ENCODE data around the gene MUC6.

MUC6 gene

DNA sequence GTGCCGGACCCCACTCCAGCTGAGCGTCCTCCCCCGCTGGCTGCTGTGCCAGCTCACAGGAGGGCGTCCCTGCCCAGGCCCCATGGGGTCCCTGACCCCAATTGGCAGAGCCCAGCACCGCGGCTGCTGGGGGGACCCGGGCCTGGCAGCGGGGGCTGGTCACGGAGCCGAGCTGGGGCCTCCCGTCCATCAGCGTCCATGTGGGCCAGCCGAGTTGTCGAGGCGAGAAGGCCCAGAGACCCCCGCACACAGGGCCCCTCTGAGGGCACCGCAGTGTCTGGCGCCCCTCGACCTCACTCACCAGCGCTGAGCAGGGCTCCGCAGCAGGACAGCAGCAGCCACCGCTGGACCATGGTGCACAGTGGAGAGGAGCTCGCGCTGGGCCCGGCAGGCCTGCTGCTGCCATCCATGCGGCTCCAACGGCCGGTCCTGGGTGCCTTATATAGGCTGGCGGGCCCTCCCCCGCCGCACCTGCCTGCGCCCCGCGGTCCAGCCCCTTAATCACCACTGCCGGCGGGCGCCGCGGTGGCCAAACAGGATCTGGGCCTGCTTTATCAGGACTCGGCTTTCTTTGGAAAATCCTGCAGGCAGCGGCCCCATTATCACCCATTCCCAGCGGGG lies at the start of gene MUC6:
MUC6 (minus strand) TSS at position 416 of the 621 bp plus-strand sequence; CDS start at position 353, 63 bp downstream.
- no peak for DNase-seq (ENCODE audit: low read depth)

DNA sequence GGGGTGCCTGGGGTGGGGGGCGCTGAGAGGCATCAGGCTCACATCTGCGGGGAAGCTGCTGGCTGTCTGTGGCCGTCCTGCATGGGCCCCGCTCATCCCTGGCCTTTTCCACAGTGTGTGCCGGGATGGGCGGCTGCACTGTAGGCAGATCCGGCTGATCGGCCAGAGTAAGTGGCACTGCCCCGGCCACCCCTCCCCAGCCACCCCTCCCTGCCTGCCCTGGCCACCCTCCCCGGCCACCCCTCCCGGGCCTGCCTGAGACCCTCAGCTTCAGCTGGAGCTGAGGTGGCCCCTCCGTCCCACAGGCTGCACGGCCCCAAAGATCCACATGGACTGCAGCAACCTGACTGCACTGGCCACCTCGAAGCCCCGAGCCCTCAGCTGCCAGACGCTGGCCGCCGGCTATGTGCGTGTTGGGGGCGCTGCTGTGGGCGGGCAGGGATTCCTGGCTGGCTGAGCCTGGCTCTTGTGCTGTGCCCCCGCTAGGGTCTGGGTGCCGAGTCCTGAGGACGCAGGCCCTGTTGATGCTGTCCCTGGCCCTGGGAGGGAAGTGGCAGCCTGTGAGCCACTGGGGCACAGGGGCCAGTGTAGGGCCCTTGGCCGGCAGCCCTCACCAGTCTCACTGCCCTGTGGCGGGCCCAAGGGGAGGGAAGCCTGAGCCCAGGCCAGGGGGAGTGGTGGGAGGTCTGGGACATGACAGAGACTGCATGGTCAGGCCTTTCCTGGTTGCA lies 49.1 kb upstream of the MUC6 start:
- DNase-seq (ENCODE audit: low read depth): no peak

DNA sequence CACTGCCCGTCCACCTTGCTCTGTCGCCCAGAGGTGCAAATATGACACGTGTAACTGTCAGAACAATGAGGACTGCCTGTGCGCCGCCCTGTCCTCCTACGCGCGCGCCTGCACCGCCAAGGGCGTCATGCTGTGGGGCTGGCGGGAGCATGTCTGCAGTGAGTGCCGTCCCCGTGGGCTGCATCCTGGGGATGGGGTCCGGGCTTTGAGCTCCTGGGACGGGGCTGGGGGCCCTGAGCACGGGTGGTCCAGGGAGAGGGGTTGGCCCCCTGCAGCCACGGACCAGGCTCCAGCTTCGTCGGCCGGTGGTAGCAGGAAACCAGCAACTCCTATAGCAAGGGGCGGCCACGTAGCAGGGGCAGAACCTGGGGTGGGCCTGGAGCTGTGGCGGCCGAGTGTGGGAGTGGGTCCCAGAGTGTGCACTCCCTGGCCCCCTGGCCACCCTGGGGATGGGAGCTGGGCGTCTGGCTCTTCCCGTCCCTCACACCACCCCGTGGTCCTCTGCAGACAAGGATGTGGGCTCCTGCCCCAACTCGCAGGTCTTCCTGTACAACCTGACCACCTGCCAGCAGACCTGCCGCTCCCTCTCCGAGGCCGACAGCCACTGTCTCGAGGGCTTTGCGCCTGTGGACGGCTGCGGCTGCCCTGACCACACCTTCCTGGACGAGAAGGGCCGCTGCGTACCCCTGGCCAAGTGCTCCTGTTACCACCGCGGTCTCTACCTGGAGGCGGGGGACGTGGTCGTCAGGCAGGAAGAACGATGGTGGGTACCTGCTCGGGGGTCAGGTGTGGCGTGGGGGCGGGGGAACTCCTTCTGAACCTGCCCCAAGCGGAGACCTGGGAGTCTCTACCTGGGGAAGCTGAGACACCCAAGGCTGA lies 48.3 kb upstream of the MUC6 start:
- DNase-seq (ENCODE audit: low read depth): no peak

- no peak for DNase-seq (ENCODE audit: low read depth)
Observed at GRCh38 chr11:1083621-1084551, 47.4 kb upstream of the MUC6 start.

DNA sequence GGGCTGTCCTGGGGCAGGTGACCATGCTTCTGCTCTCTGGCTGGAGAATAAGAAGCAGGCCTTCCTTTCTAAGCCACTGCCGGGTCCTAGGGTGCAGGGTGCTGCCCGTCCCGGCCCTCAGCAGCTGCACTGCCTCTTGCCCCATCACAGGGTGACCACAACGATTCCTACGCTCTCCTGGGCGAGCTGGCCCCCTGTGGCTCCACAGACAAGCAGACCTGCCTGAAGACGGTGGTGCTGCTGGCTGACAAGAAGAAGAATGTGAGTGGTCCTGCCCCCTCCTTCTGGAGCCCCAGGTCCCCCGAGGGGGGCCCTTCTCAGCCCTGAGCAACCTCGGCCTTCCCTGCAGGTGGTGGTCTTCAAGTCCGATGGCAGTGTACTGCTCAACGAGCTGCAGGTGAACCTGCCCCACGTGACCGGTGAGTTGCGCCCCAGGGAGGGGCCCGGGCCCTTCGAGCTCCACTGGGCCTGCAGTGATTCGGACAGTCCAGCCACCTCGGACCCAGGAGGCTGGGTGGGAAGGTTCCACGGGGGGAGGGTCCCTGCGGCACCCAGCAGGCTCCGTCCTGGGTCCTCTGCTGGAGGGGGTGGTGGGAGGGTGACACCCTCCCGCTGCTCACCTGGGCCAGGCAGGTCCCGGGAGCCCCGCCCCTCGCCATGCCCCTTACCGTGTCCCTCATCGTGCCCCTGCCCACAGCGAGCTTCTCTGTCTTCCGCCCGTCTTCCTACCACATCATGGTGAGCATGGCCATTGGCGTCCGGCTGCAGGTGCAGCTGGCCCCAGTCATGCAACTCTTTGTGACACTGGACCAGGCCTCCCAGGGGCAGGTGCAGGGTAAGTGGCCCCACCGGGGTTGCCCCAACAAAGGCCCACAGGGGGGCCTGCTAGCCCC lies 46.5 kb upstream of the MUC6 start:
- DNase-seq (ENCODE audit: low read depth): no peak

- no peak for DNase-seq (ENCODE audit: low read depth)
Observed at GRCh38 chr11:1082346-1082727, 45.8 kb upstream of the MUC6 start.

- no peak for DNase-seq (ENCODE audit: low read depth)
Observed at GRCh38 chr11:1081601-1082311, 45.2 kb upstream of the MUC6 start.

DNA sequence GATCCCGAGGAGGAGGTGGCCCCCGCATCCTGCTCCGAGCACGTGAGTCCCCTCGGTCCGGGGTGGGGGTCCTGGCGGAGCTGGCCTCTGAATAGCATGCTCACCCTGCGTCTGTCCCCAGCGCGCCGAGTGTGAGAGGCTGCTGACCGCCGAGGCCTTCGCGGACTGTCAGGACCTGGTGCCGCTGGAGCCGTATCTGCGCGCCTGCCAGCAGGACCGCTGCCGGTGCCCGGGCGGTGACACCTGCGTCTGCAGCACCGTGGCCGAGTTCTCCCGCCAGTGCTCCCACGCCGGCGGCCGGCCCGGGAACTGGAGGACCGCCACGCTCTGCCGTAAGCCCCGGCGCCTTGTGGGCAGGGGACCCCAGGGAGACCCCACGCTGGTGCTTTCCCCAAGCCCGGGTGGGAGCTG lies 41.7 kb upstream of the MUC6 start:
- DNase-seq (ENCODE audit: low read depth): no peak

DNA sequence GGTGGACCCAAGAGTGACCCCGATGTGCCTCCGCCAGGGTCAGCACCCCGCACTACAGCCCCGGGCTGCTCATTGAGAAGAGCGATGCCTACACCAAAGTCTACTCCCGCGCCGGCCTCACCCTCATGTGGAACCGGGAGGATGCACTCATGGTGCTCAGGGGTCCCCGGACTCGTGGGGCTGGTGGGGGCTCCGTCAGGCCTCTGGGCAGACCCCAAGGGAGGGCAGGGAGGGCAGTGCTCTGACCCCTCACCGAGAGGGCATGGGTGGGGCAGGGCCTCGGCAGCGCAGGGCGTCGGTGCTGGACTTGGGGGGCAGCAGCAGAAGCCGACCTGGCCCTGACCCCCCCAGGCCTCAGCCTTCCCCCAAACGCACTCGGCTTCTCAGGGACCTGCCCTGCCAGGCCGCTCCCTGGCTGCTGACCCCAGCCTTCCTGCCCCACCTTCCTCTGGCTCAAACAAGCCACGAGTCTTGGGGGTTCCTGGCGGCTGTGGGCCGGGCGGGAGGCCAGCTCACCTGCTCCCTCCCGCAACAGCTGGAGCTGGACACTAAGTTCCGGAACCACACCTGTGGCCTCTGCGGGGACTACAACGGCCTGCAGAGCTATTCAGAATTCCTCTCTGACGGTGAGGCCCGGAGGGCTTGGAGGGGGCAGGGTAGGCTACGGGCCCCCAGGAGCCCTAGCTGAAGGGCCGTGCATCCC lies 41.0 kb upstream of the MUC6 start:
- no peak for DNase-seq (ENCODE audit: low read depth)

DNA sequence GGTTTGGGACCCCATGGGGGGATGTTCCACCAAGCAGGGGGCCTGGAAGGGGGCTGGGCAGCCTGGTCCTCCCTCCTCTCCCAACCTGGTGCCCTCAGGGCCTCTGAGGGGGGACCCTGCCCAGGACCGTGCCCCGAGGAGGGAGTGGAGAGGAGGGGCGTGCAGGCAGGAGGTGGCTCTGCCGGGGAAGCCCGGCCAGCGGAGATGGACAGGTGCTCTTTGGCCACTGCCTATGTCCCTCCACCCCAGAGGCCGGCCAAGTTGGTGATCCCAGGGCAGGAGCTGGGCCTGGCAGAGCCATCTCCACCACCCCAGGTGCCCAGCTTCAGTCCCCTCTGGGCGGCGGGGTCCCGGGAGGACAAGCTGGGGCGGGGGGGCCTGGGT lies 40.5 kb upstream of the MUC6 start:
- DNase-seq (ENCODE audit: low read depth): no peak

GRCh38 chr11:1076061-1076665 lies 39.6 kb upstream of the MUC6 start:
- no peak for DNase-seq (ENCODE audit: low read depth)

GRCh38 chr11:1075341-1075911 lies 38.9 kb upstream of the MUC6 start:
- no peak for DNase-seq (ENCODE audit: low read depth)

DNA sequence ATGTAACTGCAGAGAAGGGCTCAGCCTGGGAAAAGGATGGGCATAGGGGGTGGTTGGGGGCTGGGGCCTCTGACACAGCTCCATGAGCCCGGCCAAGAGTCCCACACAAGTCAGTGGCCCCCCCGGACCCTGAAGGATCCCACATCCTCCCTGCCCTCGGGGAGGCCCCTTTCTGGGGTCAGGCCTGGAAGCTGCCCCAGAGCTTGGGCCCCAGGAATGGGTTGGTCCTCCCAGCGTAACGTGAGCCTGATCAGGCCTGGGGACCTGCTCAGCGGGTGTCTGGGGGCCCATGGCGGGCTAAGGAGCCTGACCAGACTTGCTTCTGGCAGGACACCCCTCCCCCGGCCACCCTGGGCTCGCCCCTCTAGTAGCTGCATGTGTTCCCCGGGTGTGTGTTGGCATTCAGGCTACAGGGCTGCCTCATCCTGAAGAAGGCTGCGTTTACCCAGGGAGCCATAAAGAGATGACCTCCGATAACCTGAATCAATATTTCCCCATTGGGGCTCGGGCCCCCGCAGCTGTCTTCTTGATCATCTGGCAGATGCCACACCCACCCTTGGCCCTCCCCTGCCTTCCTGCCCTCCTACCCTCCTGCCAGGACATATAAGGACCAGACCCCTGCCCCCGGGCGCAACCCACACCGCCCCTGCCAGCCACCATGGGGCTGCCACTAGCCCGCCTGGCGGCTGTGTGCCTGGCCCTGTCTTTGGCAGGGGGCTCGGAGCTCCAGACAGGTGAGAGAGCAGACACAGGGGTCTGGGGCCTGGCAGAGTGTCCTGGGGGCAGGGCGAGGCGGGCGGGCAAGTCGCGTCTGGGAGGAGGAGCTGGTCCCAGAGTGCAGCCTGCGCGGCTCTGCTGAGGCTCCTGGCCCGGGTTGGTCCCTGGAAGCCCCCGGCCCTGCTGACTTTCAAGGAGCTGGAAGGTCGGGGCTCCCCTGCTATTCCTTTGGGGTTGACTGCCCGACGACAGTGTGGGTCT lies 38.0 kb upstream of the MUC6 start, which contains the start of gene MUC2:
MUC2 (plus strand) TSS at position 631 of the 978 bp plus-strand sequence.
- DNase-seq (ENCODE audit: low read depth): no peak

GRCh38 chr11:1073851-1074243 lies 37.3 kb upstream of the MUC6 start:
- DNase-seq (ENCODE audit: low read depth): no peak

DNA sequence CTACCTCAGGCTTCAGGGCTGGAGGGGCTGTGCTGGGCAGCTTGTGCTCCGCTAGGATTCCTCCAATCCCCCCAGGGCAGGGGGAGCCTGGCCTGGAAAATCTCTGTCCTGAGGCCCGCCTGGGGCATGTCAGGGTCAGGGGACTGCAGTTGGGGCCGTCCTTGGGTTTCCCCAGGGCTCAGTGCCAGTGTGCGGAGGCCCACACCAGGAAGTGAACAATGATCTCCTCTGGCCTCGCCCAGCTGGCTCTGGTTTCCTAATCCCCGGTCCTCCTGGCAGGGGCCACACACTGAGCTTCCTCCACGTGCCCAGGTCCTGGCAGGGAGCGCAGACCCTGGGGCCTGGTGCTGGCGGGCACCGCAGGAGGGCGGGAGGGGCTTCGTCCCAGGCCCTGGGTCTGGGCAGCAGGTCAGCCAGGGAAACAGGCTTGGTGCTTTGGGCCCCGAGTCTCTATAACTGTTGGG lies 36.8 kb upstream of the MUC6 start:
- DNase-seq (ENCODE audit: low read depth): peak; percentile 58

DNA sequence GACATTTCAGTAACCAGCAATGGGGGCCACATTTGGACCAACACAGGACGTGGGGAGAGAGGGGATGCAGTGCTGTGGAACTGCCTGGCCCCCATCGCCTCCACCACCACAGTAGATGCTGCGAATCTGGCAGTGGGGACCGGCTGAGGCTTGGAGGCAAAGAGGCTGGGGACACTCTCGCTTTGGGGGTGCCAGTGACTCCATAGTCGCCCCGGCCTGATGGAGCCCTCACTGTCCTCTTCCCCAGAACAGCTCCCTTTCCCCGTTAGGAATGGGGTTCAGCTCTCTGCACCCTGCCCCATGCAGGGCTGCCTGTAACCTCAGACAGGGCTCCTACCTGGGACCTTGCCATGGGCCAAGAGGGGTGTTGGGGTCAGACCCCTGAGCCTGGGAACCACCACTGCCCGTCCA lies 36.3 kb upstream of the MUC6 start:
- no peak for DNase-seq (ENCODE audit: low read depth)

DNA sequence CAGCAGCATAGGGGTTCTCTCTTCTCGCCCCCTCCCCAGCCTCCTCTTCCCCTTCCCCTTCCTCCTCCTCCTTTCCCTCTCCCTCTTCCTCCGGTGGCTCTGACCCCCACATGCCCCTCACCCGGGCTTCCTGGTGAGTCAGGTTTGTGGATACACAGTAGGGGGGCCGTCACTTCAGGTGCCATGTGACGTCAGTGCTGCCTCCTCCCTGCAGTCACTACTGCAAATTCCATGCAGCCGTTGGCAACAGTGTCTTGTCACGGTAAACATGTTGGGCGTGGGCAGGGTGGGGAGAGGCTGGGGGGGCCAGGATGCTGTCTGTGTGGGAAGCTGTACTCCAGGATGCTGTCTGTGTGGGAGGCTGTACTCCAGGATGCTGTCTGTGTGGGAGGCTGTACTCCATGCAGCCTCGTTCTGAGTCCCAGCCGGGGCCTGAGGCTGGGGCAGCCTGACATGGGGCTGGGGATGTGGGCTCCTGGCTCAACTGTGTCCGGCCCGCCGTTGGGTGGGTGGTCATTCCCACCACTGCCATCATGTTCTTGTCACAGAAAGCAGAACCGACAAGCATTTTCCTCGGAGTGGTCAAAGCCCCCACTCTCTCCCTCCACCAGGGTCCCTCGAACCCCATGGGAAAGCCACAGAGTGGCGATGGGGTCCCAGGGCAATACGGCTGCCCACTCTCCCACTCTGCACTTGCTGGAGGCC lies 35.8 kb upstream of the MUC6 start:
- DNase-seq (ENCODE audit: low read depth): no peak

Measured in fibroblast of gingiva (primary cell).